OCI-LY3 (cell line): ENCODE data around the gene AQP1.

Experiments
- EZH2phosphoT487 ChIP-seq: fragments of 200-600 bp; shearing (Covaris generic); IDR thresholded peaks from 2 replicates; pipeline ENCODE4 v1.6.1; 2018; ENCODE audit warnings: antibody characterized with exemption, mixed run types, low read depth
- TF ChIP-seq, protein P1 (sequence below): fragments of 200-600, 300-600 bp; sonication (generic); IDR thresholded peaks from 2 replicates; pipeline ENCODE4 v1.5.1; 2014; ENCODE audit warnings: antibody characterized with exemption, low read length, low read depth

DNA sequence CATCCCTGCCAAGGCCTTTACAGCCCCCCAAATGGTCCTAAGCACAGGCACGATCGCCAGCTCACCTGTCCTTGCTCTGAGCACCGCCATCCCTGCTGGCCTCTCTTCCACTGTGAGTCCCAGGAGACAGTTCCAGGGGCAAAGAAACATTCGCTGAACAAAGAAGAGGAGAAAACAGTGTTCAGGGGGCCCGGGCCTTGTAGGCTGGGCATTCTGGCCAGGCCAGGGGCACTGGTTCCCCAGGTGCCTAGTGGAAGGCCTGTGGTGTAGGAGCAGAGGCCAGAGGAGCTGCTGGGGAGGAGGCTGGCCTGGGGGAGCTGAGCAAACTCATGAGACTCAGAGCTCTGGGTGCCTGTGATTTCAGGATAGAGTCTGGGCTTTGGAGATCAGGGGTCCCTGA, 22.6 kb downstream of the AQP1 start:
- TF ChIP-seq, protein P1, sequence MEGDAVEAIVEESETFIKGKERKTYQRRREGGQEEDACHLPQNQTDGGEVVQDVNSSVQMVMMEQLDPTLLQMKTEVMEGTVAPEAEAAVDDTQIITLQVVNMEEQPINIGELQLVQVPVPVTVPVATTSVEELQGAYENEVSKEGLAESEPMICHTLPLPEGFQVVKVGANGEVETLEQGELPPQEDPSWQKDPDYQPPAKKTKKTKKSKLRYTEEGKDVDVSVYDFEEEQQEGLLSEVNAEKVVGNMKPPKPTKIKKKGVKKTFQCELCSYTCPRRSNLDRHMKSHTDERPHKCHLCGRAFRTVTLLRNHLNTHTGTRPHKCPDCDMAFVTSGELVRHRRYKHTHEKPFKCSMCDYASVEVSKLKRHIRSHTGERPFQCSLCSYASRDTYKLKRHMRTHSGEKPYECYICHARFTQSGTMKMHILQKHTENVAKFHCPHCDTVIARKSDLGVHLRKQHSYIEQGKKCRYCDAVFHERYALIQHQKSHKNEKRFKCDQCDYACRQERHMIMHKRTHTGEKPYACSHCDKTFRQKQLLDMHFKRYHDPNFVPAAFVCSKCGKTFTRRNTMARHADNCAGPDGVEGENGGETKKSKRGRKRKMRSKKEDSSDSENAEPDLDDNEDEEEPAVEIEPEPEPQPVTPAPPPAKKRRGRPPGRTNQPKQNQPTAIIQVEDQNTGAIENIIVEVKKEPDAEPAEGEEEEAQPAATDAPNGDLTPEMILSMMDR: no peak
- no peak for TF ChIP-seq EZH2phosphoT487
